22Rv1 (cell line): Measurements from ENCODE around the gene CLSTN1.

Source experiments
- H3K27ac ChIP-seq: fragments of 450-650 bp; 2 replicates; pipeline ENCODE4 v1.5.1; 2017
- CTCF ChIP-seq: fragments of 450-650 bp; IDR thresholded peaks from 2 replicates; pipeline ENCODE4 v1.5.1; 2017; ENCODE audit warnings: mild to moderate bottlenecking
- ZFX ChIP-seq: fragments of 450-650 bp; IDR thresholded peaks from 2 replicates; pipeline ENCODE4 v1.6.1; 2017; ENCODE audit warnings: antibody characterized with exemption, borderline replicate concordance

The CLSTN1 gene

GRCh38 chr1:9843576-9843945 is 19.8 kb upstream of the CLSTN1 start:
- peak overlapping the region; percentile 89 for H3K27ac ChIP-seq
- TF ChIP-seq ZFX (no peak), CTCF (no peak)

- TF ChIP-seq CTCF (0 out of 2 replicates have a peak, but pooled peaks have one; percentile 14), ZFX (no peak)
- H3K27ac ChIP-seq: peak overlapping the region; percentile 89
Measured at GRCh38 chr1:9842781-9843575, 19.2 kb upstream of the CLSTN1 start.

- TF ChIP-seq CTCF: no peak
- TF ChIP-seq ZFX: no peak
- H3K27ac ChIP-seq: peak overlapping the region; percentile 89
Measured at GRCh38 chr1:9842073-9842711, 18.4 kb upstream of the CLSTN1 start.

- TF ChIP-seq CTCF (no peak), ZFX (no peak)
- H3K27ac ChIP-seq: peak overlapping the region; percentile 89
Measured at GRCh38 chr1:9841460-9841859, 17.7 kb upstream of the CLSTN1 start.

GRCh38 chr1:9840176-9840575 is 16.4 kb upstream of the CLSTN1 start:
- TF ChIP-seq CTCF (no peak), ZFX (no peak)
- peak overlapping the region; percentile 89 for H3K27ac ChIP-seq

GRCh38 chr1:9838946-9839345 is 15.2 kb upstream of the CLSTN1 start:
- H3K27ac ChIP-seq: no peak overlapping the region
- TF ChIP-seq ZFX (no peak), CTCF (no peak)

GRCh38 chr1:9836632-9836960 is 12.8 kb upstream of the CLSTN1 start:
- peak overlapping the region; percentile 44; the same call in 1 of the 2 replicates for H3K27ac ChIP-seq
- TF ChIP-seq CTCF (no peak), ZFX (no peak)
